Stimulated activated CD8-positive, alpha-beta memory T cell treated with anti-CD3 and anti-CD28 coated beads, Interleukin-7, amount 100 ng/mL, for 48 hours (primary cell): ENCODE data around the gene SLC25A21.
"Not testable (repeated sequence)": the region's sequence is repeated elsewhere in the genome, so short reads cannot be mapped to it uniquely, and the experiment has no call there.

ENCODE experiments used
- DNase-seq, 2 donors: peaks; one replicate each; pipeline ENCODE4 v3.0.0-alpha.2; 2020; ENCODE audit warnings: low read depth in 1 of 2; ENCODE audit errors: extremely low read depth in 1 of 2

Gene SLC25A21

DNA sequence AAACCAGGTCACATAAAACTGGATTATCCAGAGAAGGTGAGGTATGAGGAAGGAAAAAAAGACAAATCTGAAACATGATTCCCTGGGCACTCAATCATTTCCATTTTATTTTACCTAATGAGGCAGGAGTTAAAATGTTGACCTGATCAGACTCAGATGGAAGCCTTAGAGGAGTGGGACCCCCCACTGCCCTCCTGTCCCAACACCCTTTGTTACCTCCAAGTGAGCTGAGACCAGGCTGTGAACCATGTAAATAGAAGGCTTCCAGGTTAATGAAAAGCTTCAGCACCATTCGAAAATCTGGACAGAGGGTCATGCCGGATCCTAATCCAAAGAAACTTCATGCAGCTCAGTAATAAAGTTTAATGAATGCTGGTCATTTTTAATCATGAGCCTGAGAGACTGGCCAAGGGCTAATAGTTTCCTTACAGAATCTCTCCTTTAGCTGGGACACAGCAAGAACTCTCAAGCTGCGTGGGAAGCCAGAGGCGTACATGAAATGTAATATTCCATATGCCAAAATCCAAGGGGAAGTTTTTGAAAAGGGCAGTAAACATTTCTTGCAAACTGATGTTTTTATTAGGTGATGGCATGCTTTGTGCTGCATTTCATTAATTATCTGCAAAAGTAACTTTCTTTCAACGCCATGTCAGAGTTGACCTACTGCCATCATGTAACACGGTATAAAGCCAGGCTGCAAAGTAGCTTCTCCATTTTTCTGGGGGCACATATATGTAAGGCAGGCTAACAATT lies 327.8 kb downstream of the SLC25A21 start:
- DNase-seq: no peak

DNA sequence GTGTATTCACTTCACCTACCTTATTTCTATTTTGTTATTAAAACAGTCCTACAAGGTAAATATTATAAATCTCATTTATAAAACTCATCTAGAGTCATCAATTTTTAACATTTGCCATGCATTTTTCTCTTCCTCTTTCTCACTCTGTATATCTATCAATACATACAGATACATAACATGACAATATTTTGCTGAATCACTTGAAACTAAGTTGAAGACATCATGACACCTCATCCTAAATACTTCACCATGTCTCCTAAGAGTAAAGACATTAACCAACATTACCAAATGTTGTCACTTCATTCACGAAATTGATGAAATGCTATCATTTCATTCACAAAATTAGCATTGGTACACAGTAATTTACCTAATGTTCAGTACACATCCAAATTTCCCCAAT lies 329.0 kb downstream of the SLC25A21 start:
- no peak for DNase-seq

- no peak for DNase-seq
These were observed 337.3 kb downstream of the SLC25A21 start for GRCh38 chr14:36835128-36835527.

GRCh38 chr14:36834293-36834692 lies 338.1 kb downstream of the SLC25A21 start:
- no peak for DNase-seq

DNA sequence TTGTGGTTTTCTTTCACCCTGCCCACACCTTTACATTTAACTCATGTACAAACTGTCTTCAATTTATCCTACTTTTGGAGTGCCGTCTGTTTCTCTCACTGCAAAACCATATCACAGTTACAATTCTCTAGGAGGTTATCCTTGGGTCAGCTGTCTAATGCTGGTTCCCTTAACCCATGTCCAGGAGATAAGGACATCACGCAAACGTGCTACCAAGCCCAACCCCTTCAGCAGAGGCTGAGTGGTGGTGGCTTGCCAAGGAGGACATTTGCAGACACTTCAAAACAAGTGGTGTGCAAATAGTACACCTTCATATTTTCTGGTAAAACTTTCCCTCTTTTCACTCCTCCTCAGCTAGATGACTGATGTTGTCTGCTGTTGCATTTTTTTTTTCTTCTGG lies 342.9 kb downstream of the SLC25A21 start:
- DNase-seq: no peak

DNA sequence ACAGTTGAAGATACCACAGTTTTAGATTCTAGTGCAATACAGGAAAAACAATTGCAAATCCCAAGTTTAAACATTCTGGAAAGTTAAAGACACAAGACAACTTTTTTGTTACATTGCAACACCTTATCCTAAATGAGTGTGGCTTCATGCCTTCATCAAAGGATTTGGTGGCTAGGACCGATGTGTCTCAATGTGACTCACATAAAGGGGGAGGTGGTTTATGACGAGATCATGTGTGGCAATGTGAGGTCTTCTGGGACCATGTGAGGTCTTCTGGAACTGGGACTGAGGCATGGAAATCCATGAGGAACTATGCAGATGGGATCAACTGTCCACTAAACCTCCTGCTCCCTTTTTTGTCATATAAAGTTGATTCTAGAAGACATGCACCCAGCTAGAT lies 344.5 kb downstream of the SLC25A21 start:
- DNase-seq: no peak

DNA sequence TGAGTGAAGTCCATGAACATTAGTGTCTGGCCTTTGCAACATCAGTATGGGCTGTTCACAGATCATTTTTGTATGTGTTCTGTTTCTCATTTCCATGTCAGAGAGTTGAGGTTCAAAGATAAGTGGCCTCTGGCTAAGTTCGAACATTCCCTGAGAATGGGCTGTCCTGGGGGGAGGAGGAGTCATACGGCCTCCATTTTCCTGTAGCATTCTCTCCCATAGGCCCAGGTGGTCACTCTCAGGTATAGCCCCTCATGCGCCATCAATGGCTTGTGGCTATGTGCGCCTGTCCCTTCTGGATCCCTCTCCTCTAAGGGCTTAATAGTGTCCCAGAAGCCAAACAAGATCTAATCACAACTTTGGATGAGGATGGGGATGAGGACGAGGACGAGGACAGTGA lies 345.8 kb downstream of the SLC25A21 start:
- no peak for DNase-seq

DNA sequence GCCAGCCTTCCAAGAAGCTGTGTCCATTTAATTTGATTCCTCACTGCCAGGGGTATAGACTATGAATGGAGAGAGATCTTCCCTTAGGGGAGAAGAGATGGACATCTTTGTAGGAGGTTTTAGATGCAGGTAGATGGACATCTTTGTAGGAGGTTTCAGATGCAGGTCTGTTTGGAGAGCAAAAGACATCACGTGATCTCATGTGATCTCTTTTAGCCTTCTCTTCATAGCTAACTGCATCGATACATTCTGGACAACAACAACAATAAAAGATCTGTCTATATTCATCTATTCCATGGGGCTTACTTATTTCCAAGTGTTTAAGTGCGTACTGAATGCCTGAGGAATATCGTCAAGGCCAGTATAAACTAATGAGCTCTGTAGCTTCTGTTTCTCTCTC lies 347.6 kb downstream of the SLC25A21 start:
- no peak for DNase-seq

- DNase-seq: no peak
These were observed 348.8 kb downstream of the SLC25A21 start for GRCh38 chr14:36823651-36824050.

GRCh38 chr14:36822685-36823084 lies 349.7 kb downstream of the SLC25A21 start:
- no peak for DNase-seq

- DNase-seq: no peak
These were observed 351.5 kb downstream of the SLC25A21 start for GRCh38 chr14:36820901-36821300.

- no peak for DNase-seq
These were observed 352.2 kb downstream of the SLC25A21 start for GRCh38 chr14:36820111-36820709.

DNA sequence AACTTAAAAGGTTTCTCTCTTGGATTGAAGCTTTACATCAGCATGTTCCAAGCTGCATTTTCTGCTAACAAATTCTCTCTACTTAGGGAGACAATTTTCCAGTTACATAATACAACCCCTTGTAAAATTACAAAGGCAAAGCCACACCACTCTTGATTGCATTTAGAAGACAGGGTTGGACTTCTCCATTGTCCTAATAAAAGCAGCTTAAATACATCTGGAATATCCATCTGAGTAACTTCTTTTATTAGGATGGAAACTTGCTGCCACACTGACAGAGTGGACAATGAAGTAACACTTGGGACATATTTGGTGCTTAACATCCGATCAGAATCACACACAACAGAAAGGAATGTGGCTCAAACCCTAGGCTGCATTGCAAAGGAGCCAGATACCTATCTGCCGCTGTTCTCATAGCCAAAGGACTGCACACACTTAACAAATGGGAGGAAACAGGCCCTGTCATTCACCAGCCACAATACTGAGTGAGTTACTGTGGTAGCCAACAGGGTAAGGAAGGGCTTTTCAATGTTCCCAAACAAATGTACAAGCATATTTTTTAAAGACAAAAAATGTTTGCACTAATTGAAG lies 353.5 kb downstream of the SLC25A21 start:
- no peak for DNase-seq

DNA sequence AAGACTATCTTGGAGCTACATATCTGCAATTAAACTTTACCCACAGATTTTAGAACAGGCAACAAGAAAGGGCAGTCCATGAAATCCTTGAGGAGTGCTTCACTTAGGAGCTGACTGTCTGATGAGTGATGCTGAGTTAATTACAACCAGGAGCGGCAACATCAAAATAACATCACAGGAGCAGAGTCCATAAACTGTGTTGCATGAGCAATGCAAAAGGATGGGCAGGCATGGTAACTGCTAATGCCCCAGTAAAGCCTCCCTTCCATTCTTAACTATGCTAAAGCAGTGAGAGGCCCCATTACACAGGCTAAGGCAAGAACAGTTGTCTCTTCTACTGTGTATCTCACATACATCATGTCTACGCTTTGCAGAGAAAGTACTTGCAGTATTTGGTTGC lies 354.2 kb downstream of the SLC25A21 start:
- DNase-seq: no peak

DNA sequence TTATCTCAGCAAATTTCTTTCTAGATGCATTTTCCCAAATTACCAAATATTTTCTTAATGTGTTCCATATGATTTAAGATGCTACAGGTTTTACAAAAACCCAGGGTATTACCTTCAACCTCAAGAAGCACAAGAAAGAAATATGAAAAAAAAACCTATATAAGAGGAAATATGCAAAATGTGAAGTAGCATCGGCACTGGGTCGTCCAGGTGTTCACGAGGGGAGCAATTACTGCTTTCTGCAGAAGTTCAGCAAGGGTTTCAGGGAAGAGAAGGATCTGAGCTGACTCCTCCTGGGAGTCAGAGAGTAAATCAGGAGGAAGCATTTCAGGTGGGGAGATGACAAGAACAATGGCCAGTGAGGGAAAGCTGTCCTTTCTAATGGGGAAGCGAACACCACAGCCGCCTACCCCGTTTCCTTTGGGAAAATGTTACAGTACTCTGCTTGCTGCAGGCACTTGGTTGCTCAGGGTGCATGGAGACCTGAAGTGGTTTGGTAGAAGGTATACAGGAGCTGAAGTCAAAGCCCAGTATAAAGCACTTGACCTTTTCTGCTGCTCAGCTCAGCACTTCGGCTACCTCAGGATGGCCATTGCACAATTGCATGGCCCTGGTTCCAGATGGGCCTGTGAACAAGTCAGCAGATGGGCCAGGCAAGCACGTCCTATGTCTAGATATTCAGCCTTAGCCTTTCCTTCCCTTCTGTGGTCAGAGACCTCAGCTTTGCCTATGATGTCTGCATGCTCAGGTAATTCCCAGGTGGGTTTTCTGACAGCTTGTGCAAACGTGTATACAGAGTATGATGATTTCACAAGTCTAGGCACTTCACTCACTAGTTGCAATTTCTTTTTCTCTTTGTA lies 355.1 kb downstream of the SLC25A21 start:
- DNase-seq: no peak

GRCh38 chr14:36816481-36816880 lies 355.9 kb downstream of the SLC25A21 start:
- no peak for DNase-seq

DNA sequence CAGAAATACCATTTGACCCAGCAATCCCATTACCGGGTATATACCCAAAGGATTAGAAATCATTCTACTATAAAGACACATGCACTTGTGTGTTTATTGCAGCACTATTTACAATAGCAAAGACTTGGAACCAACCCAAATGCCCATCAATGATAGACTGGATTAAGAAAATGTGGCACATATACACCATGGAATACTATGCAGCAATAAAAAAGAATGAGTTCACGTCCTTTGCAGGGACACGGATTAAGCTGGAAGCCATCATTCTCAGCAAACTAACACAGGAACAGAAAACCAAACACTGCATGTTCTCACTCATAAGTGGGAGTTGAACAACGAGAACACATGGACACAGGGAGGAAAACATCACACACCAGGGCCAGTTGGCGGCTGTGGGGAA lies 357.6 kb downstream of the SLC25A21 start:
- DNase-seq: not testable (repeated sequence)

- DNase-seq: no peak
These were observed 362.2 kb downstream of the SLC25A21 start for GRCh38 chr14:36810209-36810608.

DNA sequence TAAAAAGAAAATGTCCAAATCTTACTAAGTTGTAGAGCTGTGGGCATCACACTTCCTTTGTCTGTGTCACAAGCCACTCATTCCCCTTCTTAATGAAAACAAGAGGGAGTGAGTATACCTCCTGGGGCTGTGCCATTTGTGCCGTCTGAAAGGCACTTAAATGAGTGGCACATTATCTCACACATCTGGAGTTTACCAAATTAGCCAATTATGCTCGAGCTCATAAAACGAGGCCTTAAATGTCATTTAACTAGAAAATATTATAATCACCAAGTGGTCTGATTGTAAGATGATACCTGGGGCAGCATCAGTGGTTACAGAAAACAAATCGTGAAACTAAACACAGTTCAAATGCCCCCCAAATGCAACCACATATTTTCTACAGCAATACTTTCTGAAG lies 364.7 kb downstream of the SLC25A21 start:
- DNase-seq: no peak

GRCh38 chr14:36805131-36805559 lies 367.3 kb downstream of the SLC25A21 start:
- DNase-seq: no peak

DNA sequence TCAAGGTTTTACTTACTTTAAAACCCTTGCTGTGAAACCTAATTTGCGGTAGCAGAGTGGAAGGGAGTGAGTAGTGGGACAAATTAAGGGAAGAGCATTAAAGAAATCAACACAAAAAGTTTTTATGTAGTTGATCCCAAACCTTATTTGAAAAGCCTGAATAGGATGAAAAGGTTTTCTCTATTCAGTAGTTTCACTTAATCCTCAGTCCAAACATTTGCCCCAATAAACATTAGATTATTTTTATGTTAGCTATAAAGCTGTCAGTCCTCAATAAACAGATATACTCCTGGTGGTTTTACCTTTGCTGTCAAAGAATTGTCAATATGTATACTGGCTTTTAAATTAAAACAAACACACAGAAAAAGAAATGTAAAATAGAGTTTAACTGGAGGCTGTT lies 374.8 kb downstream of the SLC25A21 start:
- DNase-seq: no peak
